Measurements from ENCODE around the gene SLC9A9.

SLC9A9 gene

GRCh38 chr3:143676747-143677146 lies 171.5 kb downstream of the SLC9A9 start:
- no peak for DNase-seq (ENCODE audit: low read depth)
- no peak overlapping the region for H3K4me3 ChIP-seq (ENCODE audit: control insufficient read depth, low read depth, low read length)
- TF ChIP-seq, protein P1, sequence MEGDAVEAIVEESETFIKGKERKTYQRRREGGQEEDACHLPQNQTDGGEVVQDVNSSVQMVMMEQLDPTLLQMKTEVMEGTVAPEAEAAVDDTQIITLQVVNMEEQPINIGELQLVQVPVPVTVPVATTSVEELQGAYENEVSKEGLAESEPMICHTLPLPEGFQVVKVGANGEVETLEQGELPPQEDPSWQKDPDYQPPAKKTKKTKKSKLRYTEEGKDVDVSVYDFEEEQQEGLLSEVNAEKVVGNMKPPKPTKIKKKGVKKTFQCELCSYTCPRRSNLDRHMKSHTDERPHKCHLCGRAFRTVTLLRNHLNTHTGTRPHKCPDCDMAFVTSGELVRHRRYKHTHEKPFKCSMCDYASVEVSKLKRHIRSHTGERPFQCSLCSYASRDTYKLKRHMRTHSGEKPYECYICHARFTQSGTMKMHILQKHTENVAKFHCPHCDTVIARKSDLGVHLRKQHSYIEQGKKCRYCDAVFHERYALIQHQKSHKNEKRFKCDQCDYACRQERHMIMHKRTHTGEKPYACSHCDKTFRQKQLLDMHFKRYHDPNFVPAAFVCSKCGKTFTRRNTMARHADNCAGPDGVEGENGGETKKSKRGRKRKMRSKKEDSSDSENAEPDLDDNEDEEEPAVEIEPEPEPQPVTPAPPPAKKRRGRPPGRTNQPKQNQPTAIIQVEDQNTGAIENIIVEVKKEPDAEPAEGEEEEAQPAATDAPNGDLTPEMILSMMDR (IDR thresholded peaks at IDR 0.05; ENCODE audit: control insufficient read depth, insufficient read depth, low read depth, low read length, missing control alignments): no peak

DNA sequence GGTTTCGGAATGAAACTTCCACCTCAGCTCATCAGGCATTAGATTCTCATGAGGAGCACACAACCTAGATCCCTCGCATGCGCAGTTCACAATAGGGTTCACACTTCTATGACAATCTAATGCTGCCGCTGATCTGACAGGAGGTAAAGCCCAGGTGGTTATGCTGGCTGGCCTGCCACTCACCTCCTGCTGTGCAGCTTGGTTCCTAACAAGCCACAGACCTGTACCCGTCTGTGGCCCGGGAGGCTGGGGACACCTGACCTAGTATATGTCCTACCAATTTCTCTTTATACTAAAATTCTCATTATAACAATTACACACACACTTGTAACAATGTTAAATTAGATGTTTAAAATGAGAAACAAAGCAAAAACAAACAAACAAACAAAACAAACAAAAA lies 172.2 kb downstream of the SLC9A9 start:
- TF ChIP-seq, protein P1 (IDR thresholded peaks at IDR 0.05; ENCODE audit: control insufficient read depth, insufficient read depth, low read depth, low read length, missing control alignments): no peak
- H3K4me3 ChIP-seq (ENCODE audit: control insufficient read depth, low read depth, low read length): no peak overlapping the region
- no peak for DNase-seq (ENCODE audit: low read depth)

DNA sequence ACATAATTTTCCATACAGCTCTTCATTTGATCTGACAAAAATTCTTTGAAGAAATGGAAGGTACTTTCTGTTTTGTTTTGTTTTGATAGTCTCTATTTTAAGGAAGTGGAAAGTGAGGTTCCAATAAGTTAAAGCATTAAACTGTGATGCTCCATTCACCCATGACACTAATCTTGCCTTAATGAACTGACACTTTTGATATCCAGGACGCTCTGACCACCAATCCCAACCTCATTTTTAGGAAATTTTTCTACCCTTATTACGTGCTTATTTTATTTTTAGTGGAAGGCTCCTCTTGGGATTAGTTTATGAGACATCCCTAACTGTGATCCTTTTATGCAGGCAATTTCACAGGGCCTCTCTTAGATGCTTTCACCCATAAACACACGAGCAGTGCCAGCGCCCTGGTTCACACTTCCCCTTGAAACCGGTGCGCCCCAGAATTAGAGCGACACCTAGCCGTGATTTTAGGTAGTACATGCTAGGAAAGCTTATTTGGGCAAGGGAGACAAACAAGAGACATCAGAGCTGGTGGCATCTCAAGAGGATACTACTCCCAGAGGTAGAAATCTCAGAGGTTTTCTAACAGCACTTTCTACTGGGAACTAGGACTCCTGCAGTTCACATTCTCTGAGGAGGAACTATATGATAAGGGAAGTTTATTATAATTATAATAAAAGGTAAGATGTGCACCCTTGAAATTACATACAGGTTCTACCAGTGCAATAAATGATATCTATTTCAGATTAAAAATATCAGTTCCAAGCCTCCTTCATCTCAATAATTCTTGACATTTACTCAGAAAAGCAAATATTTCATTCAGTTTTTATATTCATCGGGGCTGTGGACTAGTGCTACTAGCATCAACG lies 173.9 kb downstream of the SLC9A9 start:
- DNase-seq (ENCODE audit: low read depth): peak; percentile 29
- TF ChIP-seq, protein P1 (IDR thresholded peaks at IDR 0.05; ENCODE audit: control insufficient read depth, insufficient read depth, low read depth, low read length, missing control alignments): peak; percentile 94
- no peak overlapping the region for H3K4me3 ChIP-seq (ENCODE audit: control insufficient read depth, low read depth, low read length)

DNA sequence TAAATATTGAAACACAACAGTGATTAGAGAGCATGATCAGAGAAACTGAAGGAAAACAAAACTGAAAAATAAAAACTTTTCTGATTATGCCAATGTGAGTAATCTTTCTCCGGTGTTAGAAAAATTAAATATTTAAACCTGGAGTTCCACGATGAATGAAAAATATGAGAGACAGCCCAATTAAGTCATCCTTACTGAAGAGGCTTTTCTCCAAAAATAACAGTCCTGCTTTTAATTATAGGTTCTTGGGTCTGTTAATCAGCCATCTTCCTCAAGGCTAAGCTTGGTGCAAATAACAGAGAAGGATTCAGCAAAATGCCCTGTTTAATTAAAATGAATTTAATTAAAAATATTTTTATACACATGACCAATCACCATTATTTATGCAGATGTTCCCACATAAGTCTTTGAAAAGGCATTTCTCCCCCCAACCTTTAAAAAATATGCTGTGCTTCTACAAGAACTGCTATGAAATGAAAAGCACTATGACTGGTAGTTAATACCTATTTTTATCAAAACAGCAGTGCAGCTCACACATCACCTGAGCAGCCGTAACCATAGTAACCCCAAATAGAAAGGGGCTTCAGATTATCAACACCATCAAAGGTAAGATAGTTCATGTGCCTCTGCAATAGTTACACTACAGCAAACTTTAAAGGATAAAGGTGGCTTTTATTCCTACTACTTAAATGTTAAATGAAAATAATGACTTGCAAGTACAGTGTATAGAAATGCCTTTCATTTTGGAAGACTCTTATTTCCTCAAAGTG lies 175.7 kb downstream of the SLC9A9 start:
- DNase-seq (ENCODE audit: low read depth): no peak
- H3K4me3 ChIP-seq (ENCODE audit: control insufficient read depth, low read depth, low read length): no peak overlapping the region
- TF ChIP-seq, protein P1 (IDR thresholded peaks at IDR 0.05; ENCODE audit: control insufficient read depth, insufficient read depth, low read depth, low read length, missing control alignments): no peak

DNA sequence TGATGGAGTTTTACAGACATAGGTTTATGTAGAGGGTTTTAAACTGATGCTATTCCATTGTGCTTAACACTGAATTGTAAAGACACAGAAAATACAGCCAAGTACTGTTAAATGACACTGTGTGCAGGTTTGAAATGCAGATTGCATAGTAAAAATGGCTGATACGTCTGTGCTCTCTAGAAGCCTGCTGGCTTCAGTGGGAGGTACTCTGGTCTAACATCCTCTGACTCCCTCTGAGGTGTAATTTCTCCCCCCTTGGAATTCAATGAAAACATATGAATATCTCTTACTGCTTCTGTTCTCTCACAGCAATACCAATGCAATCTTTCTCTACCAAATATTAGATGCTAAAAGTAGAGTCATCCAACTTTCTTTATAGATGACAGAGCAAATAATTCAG lies 176.6 kb downstream of the SLC9A9 start:
- DNase-seq (ENCODE audit: low read depth): no peak
- no peak overlapping the region for H3K4me3 ChIP-seq (ENCODE audit: control insufficient read depth, low read depth, low read length)
- TF ChIP-seq, protein P1 (IDR thresholded peaks at IDR 0.05; ENCODE audit: control insufficient read depth, insufficient read depth, low read depth, low read length, missing control alignments): no peak

GRCh38 chr3:143668924-143669790 lies 179.1 kb downstream of the SLC9A9 start:
- TF ChIP-seq, protein P1 (IDR thresholded peaks at IDR 0.05; ENCODE audit: control insufficient read depth, insufficient read depth, low read depth, low read length, missing control alignments): no peak
- DNase-seq (ENCODE audit: low read depth): no peak
- no peak overlapping the region for H3K4me3 ChIP-seq (ENCODE audit: control insufficient read depth, low read depth, low read length)

All from AG09309 (cell line).